Neutrophil (primary cell): ENCODE results near the gene GORASP1.

Source experiments
- H3K27ac ChIP-seq: fragments of 200-600 bp; sonication (generic); 2 replicates; pipeline ENCODE4 v1.5.1; 2016; ENCODE audit warnings: mild to moderate bottlenecking, moderate library complexity
- H3K27me3 ChIP-seq: fragments of 200-600 bp; sonication (generic); 2 replicates; pipeline ENCODE4 v1.6.0; 2016; ENCODE audit warnings: mild to moderate bottlenecking
- H3K36me3 ChIP-seq: fragments of 200-600 bp; sonication (generic); 2 replicates; pipeline ENCODE4 v1.5.1; 2017
- H3K4me1 ChIP-seq, 2 experiments: fragments of 200-600 bp in 1 of 2; sonication (generic) in 1 of 2; 1 replicate in 1 of 2; 2 replicates in 1 of 2; pipeline versions ENCODE4 v1.5.1 to v1.6.1; 2013 to 2016; ENCODE audit warnings: low read depth in 1 of 2, low read length in 1 of 2, mild to moderate bottlenecking in 1 of 2, moderate library complexity in 1 of 2; ENCODE audit not compliant: control insufficient read depth in 1 of 2, insufficient read depth in 1 of 2
- H3K4me3 ChIP-seq, 2 experiments: fragments of 200-600 bp in 1 of 2; sonication (generic) in 1 of 2; 1 replicate in 1 of 2; 2 replicates in 1 of 2; pipeline ENCODE4 v1.5.1; 2013 to 2016; ENCODE audit warnings: low read depth in 1 of 2, low read length in 1 of 2, mild to moderate bottlenecking in 1 of 2, moderate library complexity in 1 of 2
- H3K9me3 ChIP-seq: fragments of 200-600 bp; sonication (generic); 2 replicates; pipeline ENCODE4 v1.5.1; 2016
- TF ChIP-seq, protein P1 (sequence below): fragments of 200-600 bp; sonication (generic); IDR thresholded peaks from 2 replicates; pipeline ENCODE4 v1.5.1; 2016; ENCODE audit warnings: antibody characterized with exemption

GORASP1 gene

DNA sequence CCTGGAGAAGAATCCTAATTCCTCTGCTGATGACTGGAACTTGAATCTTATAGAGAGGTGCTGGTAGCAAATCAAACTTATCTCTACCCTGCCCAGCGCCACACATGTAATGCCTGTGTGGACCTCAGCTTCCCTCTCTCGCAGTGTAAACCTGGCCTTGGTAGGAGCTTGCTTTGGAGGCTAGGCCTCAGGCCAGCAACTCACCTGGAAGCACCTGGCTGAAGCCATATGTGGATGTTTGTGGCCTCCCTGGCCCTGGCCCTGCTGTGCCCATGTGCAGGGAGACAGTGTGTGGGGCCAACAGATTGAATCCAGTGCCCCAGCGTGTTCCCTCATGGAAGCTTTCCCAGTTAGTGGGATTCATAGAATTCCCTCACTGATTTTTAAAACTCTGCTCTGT, 8.4 kb upstream of the GORASP1 start:
- Histone ChIP-seq H3K27me3 (no peaks in the 10 kb centered on the region), H3K4me1 (no peaks in the 10 kb centered on the region), H3K9me3 (no peaks in the 10 kb centered on the region), H3K4me3 (no peak overlapping the region), H3K36me3 (no peaks in the 10 kb centered on the region), H3K27ac (no peak overlapping the region)
- TF ChIP-seq, protein P1, sequence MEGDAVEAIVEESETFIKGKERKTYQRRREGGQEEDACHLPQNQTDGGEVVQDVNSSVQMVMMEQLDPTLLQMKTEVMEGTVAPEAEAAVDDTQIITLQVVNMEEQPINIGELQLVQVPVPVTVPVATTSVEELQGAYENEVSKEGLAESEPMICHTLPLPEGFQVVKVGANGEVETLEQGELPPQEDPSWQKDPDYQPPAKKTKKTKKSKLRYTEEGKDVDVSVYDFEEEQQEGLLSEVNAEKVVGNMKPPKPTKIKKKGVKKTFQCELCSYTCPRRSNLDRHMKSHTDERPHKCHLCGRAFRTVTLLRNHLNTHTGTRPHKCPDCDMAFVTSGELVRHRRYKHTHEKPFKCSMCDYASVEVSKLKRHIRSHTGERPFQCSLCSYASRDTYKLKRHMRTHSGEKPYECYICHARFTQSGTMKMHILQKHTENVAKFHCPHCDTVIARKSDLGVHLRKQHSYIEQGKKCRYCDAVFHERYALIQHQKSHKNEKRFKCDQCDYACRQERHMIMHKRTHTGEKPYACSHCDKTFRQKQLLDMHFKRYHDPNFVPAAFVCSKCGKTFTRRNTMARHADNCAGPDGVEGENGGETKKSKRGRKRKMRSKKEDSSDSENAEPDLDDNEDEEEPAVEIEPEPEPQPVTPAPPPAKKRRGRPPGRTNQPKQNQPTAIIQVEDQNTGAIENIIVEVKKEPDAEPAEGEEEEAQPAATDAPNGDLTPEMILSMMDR: no peak

DNA sequence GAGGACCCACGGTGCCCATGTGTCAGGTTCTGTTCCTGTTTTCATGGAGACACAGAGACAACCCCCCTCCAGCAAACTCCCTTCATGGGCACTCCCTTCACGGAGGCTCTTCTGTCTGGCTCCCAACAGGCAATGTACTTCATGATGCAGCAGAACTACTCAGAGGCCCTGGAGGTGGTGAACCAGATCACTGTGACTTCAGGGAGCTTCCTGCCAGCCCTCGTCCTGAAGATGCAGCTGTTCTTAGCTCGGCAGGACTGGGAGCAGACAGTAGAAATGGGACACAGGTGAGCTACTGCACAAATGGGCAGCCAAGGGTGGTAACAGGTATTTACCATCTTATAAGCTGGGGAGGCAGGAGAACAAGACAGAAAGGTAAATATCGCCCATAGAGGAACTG, 7.0 kb upstream of the GORASP1 start:
- no peaks in the 10 kb centered on the region for H3K36me3 ChIP-seq
- no peaks in the 10 kb centered on the region for H3K9me3 ChIP-seq
- H3K27me3 ChIP-seq: no peaks in the 10 kb centered on the region
- H3K27ac ChIP-seq: no peak overlapping the region
- no peak overlapping the region for H3K4me3 ChIP-seq
- TF ChIP-seq, protein P1: no peak
- H3K4me1 ChIP-seq: no peaks in the 10 kb centered on the region

DNA sequence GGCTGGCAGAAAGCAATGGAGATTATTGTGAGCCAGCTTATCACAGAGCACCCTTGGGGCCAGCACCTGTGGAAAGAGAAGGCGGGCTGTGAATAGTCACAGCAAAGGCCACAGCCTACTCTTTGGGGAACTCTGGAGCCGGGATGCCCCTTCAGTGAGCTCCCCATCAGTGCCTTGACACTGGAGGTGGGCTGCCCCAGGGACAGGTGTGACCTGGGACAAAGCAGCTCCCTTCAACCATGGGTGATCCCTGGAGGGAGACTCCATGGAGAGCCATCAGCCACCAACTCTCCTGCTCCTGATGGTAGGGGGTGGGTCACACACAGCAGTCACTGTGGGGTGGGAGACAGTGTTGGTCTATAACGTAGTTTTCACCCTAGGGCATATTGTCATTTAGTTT, 5.9 kb upstream of the GORASP1 start:
- Histone ChIP-seq H3K27me3 (no peaks in the 10 kb centered on the region), H3K9me3 (no peaks in the 10 kb centered on the region), H3K27ac (no peak overlapping the region), H3K36me3 (no peaks in the 10 kb centered on the region), H3K4me3 (no peak overlapping the region), H3K4me1 (peaks cover 1 to 3% of the 10 kb centered on the region in 2 experiments)
- TF ChIP-seq, protein P1: no peak

DNA sequence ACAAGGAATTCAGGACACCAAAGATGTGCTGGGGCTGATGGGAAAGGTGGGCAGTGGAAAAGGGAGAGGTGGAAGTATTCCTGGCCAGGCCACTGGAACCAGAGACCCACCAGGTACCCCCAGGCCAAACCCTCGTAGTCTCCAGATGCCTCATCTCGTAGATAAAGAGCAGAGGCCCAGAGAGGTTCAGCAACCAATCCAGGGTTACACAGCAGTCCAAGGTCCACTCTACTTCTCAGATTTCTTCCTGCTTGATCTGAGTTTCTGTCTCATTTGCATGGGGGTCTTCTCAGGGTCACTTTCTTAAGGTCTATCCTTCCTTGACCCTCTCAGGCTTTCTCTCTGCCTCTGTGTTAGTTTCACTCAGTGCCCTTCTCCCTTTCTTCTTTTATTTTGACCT, 5.1 kb upstream of the GORASP1 start:
- Histone ChIP-seq H3K27ac (no peak overlapping the region), H3K4me3 (no peak overlapping the region), H3K27me3 (no peaks in the 10 kb centered on the region), H3K36me3 (no peaks in the 10 kb centered on the region), H3K4me1 (peaks cover 9 to 10% of the 10 kb centered on the region in 2 experiments), H3K9me3 (no peaks in the 10 kb centered on the region)
- TF ChIP-seq, protein P1: no peak

DNA sequence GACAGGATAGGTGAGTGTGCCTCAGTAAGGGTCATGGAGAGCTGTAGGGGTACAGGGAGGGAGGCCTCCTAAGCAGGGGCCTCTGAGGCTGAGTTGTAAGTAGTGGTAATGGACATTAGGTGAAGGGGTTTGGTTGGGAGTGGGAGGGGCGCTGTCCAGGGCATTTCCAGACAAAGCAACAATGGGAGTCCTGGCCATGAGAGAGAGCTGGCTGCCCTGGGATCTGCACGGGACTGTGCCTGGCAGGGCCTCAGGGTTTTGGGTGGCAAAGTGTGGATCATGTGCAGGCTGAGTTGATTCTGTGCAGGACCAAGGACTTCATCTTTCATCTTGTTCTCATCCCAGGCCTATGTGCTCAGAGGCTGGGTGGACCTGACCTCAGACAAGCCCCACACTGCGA, 4.7 kb upstream of the GORASP1 start:
- Histone ChIP-seq H3K36me3 (no peaks in the 10 kb centered on the region), H3K27me3 (no peaks in the 10 kb centered on the region), H3K4me3 (no peak overlapping the region), H3K9me3 (no peaks in the 10 kb centered on the region), H3K27ac (no peak overlapping the region), H3K4me1 (peaks cover 9 to 10% of the 10 kb centered on the region in 2 experiments)
- TF ChIP-seq, protein P1: no peak
